Neural cell (in vitro differentiated cells): ENCODE results near the gene RNF20. TPM values are rescaled to one million over a fixed set of nuclear protein-coding genes. Genes with fewer than 3 reads are reported as not detected.

ENCODE experiments used
- H2AFZ ChIP-seq: fragments of 200-600, 300-800 bp; sonication (generic), shearing (Covaris generic); 2 replicates; pipeline ENCODE4 v1.6.0; 2014; ENCODE audit warnings: low read depth, mild to moderate bottlenecking, antibody characterized with exemption, low read length, moderate library complexity
- H3F3A ChIP-seq: fragments of 200-600 bp; shearing (Covaris generic); 2 replicates; pipeline ENCODE4 v1.6.1; 2016; ENCODE audit warnings: mild to moderate bottlenecking, moderate library complexity, mixed read lengths, antibody characterized with exemption, low read length; ENCODE audit not compliant: insufficient read depth, poor library complexity, severe bottlenecking
- H3K27ac ChIP-seq: fragments of 200-600, 300-800 bp; sonication (generic), shearing (Covaris generic); 2 replicates; pipeline ENCODE4 v1.5.1; 2014; ENCODE audit warnings: mild to moderate bottlenecking, low read length, moderate library complexity
- H3K27me3 ChIP-seq: fragments of 300-800, 200-600 bp; sonication (generic), shearing (Covaris generic); 2 replicates; pipeline ENCODE4 v1.6.0; 2014; ENCODE audit warnings: mild to moderate bottlenecking, low read depth, low read length, moderate library complexity; ENCODE audit not compliant: insufficient read depth
- H3K36me3 ChIP-seq: fragments of 300-800, 200-600 bp; sonication (generic), shearing (Covaris generic); 2 replicates; pipeline ENCODE4 v1.5.1; 2014; ENCODE audit warnings: mild to moderate bottlenecking, antibody characterized with exemption, low read length, moderate library complexity; ENCODE audit not compliant: insufficient read depth
- H3K4me2 ChIP-seq: fragments of 300-800, 200-600 bp; sonication (generic), shearing (Covaris generic); 2 replicates; pipeline ENCODE4 v1.6.0; 2014; ENCODE audit warnings: mild to moderate bottlenecking, low read length
- H3K4me3 ChIP-seq: fragments of 300-800, 200-600 bp; sonication (generic), shearing (Covaris generic); 2 replicates; pipeline ENCODE4 v1.5.1; 2014; ENCODE audit warnings: mild to moderate bottlenecking, low read length, moderate library complexity
- H3K79me2 ChIP-seq: fragments of 200-600 bp; shearing (Covaris generic); replicated peaks from 2 replicates; pipeline ENCODE4 v1.6.0; 2014; ENCODE audit warnings: mild to moderate bottlenecking, low read length, moderate library complexity; ENCODE audit not compliant: insufficient read depth
- H3K9ac ChIP-seq: fragments of 300-800, 200-600 bp; sonication (generic), shearing (Covaris generic); 2 replicates; pipeline ENCODE4 v1.6.1; 2016; ENCODE audit warnings: mild to moderate bottlenecking, low read length, mixed read lengths
- H3K9me2 ChIP-seq: fragments of 200-600 bp; shearing (Covaris generic); 2 replicates; pipeline ENCODE4 v1.6.1; 2016; ENCODE audit warnings: mild to moderate bottlenecking, low read length, mixed read lengths; ENCODE audit not compliant: insufficient read depth
- H3K9me3 ChIP-seq: fragments of 200-600, 300-800 bp; sonication (generic), shearing (Covaris generic); 2 replicates; pipeline ENCODE4 v1.6.1; 2016; ENCODE audit warnings: mild to moderate bottlenecking, mixed run types, low read length, moderate library complexity, mixed read lengths
- H4K20me1 ChIP-seq: fragments of 200-600 bp; shearing (Covaris generic); 2 replicates; pipeline ENCODE4 v1.6.1; 2016; ENCODE audit warnings: mild to moderate bottlenecking, mixed run types; ENCODE audit not compliant: insufficient read depth
- EP300 ChIP-seq: fragments of 450-650 bp; conservative IDR thresholded peaks from 2 replicates; pipeline ENCODE4 v1.6.1; 2014; ENCODE audit warnings: antibody characterized with exemption, mild to moderate bottlenecking, moderate library complexity; ENCODE audit not compliant: poor library complexity, severe bottlenecking
- EZH2 ChIP-seq: fragments of 200-600, 300-800 bp; shearing (Covaris generic), sonication (generic); IDR thresholded peaks from 2 replicates; pipeline ENCODE4 v1.6.1; 2014; ENCODE audit warnings: antibody characterized with exemption, low read length, borderline replicate concordance, mild to moderate bottlenecking; ENCODE audit not compliant: insufficient read depth, poor library complexity, severe bottlenecking
- MXI1 ChIP-seq: fragments of 450-650 bp; conservative IDR thresholded peaks from 2 replicates; pipeline ENCODE4 v1.6.1; 2014; ENCODE audit warnings: antibody characterized with exemption, mild to moderate bottlenecking; ENCODE audit not compliant: poor library complexity, severe bottlenecking
- POLR2AphosphoS5 ChIP-seq: IDR thresholded peaks from 2 replicates; pipeline ENCODE4 v1.6.1; 2012
- RAD21 ChIP-seq: fragments of 450-650 bp; conservative IDR thresholded peaks from 2 replicates; pipeline ENCODE4 v1.6.1; 2014; ENCODE audit warnings: antibody characterized with exemption, mild to moderate bottlenecking, moderate library complexity
- SMC3 ChIP-seq: fragments of 450-650 bp; conservative IDR thresholded peaks from 2 replicates; pipeline ENCODE4 v1.6.1; 2014; ENCODE audit warnings: antibody characterized with exemption, mild to moderate bottlenecking, moderate library complexity; ENCODE audit not compliant: poor library complexity
- TAF1 ChIP-seq: IDR thresholded peaks from 2 replicates; pipeline ENCODE4 v1.6.1; 2012; ENCODE audit warnings: low read depth
- polyA plus RNA-seq: library from polyadenylated mRNA; depleted of rRNA; stranded (reverse); fragments of >200 nt; gene quantifications from 2 replicates; pipeline ENCODE4 v1.2.3, GENCODE V29; 2014
- TF ChIP-seq, protein P1 (sequence below): IDR thresholded peaks from 2 replicates; pipeline ENCODE4 v1.6.1; 2012; ENCODE audit warnings: borderline replicate concordance
- TF ChIP-seq, protein P2 (sequence below): fragments of 450-650 bp; IDR thresholded peaks from 2 replicates; pipeline ENCODE4 v1.5.1; 2014; ENCODE audit warnings: antibody characterized with exemption, mild to moderate bottlenecking, moderate library complexity; ENCODE audit not compliant: poor library complexity, severe bottlenecking

The RNF20 gene
- polyA plus RNA-seq, 1 donor from 2014 or later: 32.1 TPM

DNA sequence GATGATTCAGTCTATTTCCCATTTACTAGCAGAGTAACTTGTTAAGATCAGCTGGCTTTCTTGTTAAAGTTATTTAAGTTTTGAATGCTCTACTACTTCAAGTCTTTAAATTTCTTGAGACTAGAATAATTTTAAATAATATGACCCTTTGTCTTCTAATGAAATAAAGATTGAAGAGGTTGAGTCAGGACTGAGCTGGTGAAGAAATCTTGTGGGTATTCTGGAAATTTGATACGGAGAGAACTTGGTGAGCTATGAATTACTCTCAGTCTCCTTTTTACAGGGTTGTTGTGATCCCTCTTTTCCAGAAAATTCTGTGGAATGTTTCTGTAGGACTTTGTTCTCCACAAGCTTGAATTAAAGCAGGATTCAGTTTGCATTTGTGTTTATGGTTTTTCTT, 29.3 kb downstream of the RNF20 start:
- Histone ChIP-seq H2AFZ (no peak overlapping the region), H3K36me3 (peaks cover 16% of the 10 kb centered on the region), H3K4me3 (no peak overlapping the region), H3K27me3 (no peaks in the 10 kb centered on the region), H4K20me1 (no peaks in the 10 kb centered on the region), H3K79me2 (no peaks in the 10 kb centered on the region), H3K4me2 (no peak overlapping the region), H3K27ac (no peak overlapping the region), H3K9me2 (no peaks in the 10 kb centered on the region), H3K9ac (no peak overlapping the region), H3F3A (no peaks in the 10 kb centered on the region), H3K9me3 (no peaks in the 10 kb centered on the region)
- TF ChIP-seq EZH2 (no peak), RAD21 (no peak), POLR2AphosphoS5 (no peak), TAF1 (no peak), SMC3 (no peak), EP300 (no peak), MXI1 (no peak)
- TF ChIP-seq, protein P1, sequence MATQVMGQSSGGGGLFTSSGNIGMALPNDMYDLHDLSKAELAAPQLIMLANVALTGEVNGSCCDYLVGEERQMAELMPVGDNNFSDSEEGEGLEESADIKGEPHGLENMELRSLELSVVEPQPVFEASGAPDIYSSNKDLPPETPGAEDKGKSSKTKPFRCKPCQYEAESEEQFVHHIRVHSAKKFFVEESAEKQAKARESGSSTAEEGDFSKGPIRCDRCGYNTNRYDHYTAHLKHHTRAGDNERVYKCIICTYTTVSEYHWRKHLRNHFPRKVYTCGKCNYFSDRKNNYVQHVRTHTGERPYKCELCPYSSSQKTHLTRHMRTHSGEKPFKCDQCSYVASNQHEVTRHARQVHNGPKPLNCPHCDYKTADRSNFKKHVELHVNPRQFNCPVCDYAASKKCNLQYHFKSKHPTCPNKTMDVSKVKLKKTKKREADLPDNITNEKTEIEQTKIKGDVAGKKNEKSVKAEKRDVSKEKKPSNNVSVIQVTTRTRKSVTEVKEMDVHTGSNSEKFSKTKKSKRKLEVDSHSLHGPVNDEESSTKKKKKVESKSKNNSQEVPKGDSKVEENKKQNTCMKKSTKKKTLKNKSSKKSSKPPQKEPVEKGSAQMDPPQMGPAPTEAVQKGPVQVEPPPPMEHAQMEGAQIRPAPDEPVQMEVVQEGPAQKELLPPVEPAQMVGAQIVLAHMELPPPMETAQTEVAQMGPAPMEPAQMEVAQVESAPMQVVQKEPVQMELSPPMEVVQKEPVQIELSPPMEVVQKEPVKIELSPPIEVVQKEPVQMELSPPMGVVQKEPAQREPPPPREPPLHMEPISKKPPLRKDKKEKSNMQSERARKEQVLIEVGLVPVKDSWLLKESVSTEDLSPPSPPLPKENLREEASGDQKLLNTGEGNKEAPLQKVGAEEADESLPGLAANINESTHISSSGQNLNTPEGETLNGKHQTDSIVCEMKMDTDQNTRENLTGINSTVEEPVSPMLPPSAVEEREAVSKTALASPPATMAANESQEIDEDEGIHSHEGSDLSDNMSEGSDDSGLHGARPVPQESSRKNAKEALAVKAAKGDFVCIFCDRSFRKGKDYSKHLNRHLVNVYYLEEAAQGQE: no peak
- TF ChIP-seq, protein P2, sequence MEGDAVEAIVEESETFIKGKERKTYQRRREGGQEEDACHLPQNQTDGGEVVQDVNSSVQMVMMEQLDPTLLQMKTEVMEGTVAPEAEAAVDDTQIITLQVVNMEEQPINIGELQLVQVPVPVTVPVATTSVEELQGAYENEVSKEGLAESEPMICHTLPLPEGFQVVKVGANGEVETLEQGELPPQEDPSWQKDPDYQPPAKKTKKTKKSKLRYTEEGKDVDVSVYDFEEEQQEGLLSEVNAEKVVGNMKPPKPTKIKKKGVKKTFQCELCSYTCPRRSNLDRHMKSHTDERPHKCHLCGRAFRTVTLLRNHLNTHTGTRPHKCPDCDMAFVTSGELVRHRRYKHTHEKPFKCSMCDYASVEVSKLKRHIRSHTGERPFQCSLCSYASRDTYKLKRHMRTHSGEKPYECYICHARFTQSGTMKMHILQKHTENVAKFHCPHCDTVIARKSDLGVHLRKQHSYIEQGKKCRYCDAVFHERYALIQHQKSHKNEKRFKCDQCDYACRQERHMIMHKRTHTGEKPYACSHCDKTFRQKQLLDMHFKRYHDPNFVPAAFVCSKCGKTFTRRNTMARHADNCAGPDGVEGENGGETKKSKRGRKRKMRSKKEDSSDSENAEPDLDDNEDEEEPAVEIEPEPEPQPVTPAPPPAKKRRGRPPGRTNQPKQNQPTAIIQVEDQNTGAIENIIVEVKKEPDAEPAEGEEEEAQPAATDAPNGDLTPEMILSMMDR: no peak

DNA sequence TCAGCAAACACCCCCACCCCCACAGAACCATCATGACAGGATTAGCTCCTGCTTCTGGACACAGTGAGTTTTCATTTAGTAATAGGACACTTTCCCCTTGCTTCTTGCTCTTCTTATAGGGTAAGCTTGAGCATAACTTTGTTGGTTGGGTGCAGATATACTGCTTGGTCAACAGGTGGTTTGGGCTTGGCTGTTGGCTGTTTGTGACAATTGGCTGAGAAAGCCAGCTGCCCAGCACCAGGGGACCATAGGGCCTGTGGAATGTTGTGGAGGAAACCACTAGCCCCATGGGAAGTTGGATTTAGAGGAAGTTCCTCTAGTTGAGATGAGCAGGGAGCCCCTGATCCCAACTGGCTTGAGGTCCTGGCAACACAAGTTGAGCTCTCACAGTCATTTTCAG, 30.6 kb downstream of the RNF20 start:
- H2AFZ ChIP-seq: no peak overlapping the region
- no peak overlapping the region for H3K27ac ChIP-seq
- H3K27me3 ChIP-seq: no peaks in the 10 kb centered on the region
- no peaks in the 10 kb centered on the region for H3F3A ChIP-seq
- no peaks in the 10 kb centered on the region for H3K79me2 ChIP-seq
- H3K9me3 ChIP-seq: no peaks in the 10 kb centered on the region
- H3K9ac ChIP-seq: no peak overlapping the region
- no peak overlapping the region for H3K4me3 ChIP-seq
- TF ChIP-seq EZH2: no peak
- TF ChIP-seq RAD21: no peak
- TF ChIP-seq, protein P1: no peak
- no peak for TF ChIP-seq MXI1
- no peak for TF ChIP-seq POLR2AphosphoS5
- no peaks in the 10 kb centered on the region for H4K20me1 ChIP-seq
- H3K36me3 ChIP-seq: peaks cover 9% of the 10 kb centered on the region
- H3K9me2 ChIP-seq: no peaks in the 10 kb centered on the region
- no peak overlapping the region for H3K4me2 ChIP-seq
